H9 (cell line): ENCODE measurements around the gene SFMBT1. TPM values are rescaled to one million over a fixed set of nuclear protein-coding genes. Genes with fewer than 3 reads are reported as not detected.
A peak's percentile ranks its signal among the peaks of the same experiment; 100 is the strongest.

ENCODE experiments used
- DNase-seq: peaks from one replicate; pipeline ENCODE4 v3.0.0-alpha.2; 2017
- H2AFZ ChIP-seq: one replicate; pipeline ENCODE4 v1.6.1; 2013; ENCODE audit warnings: mild to moderate bottlenecking, low read length, control low read depth, moderate library complexity
- H2AK5ac ChIP-seq: 2 replicates; pipeline ENCODE4 v1.6.1; 2013; ENCODE audit warnings: low read length, control low read depth, mixed read lengths; ENCODE audit not compliant: insufficient read length
- H2BK120ac ChIP-seq: one replicate; pipeline ENCODE4 v1.6.1; 2013; ENCODE audit warnings: low read depth, mild to moderate bottlenecking, low read length, control low read depth, inconsistent platforms; ENCODE audit not compliant: poor library complexity, severe bottlenecking
- H2BK12ac ChIP-seq: 2 replicates; pipeline ENCODE4 v1.6.1; 2013; ENCODE audit warnings: low read length, control low read depth, mixed read lengths, low read depth; ENCODE audit not compliant: insufficient read length
- H2BK15ac ChIP-seq: 2 replicates; pipeline ENCODE4 v1.6.1; 2013; ENCODE audit warnings: low read depth, low read length, control low read depth
- H2BK20ac ChIP-seq: one replicate; pipeline ENCODE4 v1.6.1; 2013; ENCODE audit warnings: low read depth, mild to moderate bottlenecking, low read length, control low read depth, inconsistent platforms; ENCODE audit not compliant: poor library complexity, severe bottlenecking
- H2BK5ac ChIP-seq: 2 replicates; pipeline ENCODE4 v1.6.1; 2013; ENCODE audit warnings: low read length, control low read depth, mixed read lengths; ENCODE audit not compliant: insufficient read length
- H3K14ac ChIP-seq: 2 replicates; pipeline ENCODE4 v1.6.1; 2013; ENCODE audit warnings: low read length, control low read depth; ENCODE audit not compliant: insufficient read depth
- H3K18ac ChIP-seq: 2 replicates; pipeline ENCODE4 v1.6.1; 2013; ENCODE audit warnings: low read depth, mild to moderate bottlenecking, mixed read lengths, low read length, control low read depth; ENCODE audit not compliant: insufficient read length
- H3K23ac ChIP-seq: 2 replicates; pipeline ENCODE4 v1.6.1; 2013; ENCODE audit warnings: low read length, control low read depth, mixed read lengths, low read depth; ENCODE audit not compliant: insufficient read length
- H3K23me2 ChIP-seq: 2 replicates; pipeline ENCODE4 v1.6.1; 2013; ENCODE audit warnings: low read depth, mild to moderate bottlenecking, mixed read lengths, low read length, control low read depth; ENCODE audit not compliant: insufficient read length, poor library complexity, severe bottlenecking
- H3K27ac ChIP-seq: 2 replicates; pipeline ENCODE4 v1.5.1; 2013; ENCODE audit warnings: low read length, control low read depth, mixed read lengths, low read depth; ENCODE audit not compliant: insufficient read length
- H3K27me3 ChIP-seq: 2 replicates; pipeline ENCODE4 v1.6.1; 2013; ENCODE audit warnings: low read length, control low read depth, inconsistent platforms; ENCODE audit not compliant: insufficient read depth
- H3K4ac ChIP-seq: 2 replicates; pipeline ENCODE4 v1.6.1; 2013; ENCODE audit warnings: low read depth, mild to moderate bottlenecking, control low read depth, inconsistent platforms, low read length, moderate library complexity
- H3K4me1 ChIP-seq: 2 replicates; pipeline ENCODE4 v1.6.1; 2013; ENCODE audit warnings: low read length, control low read depth, inconsistent platforms; ENCODE audit not compliant: insufficient read depth
- H3K4me2 ChIP-seq: 2 replicates; pipeline ENCODE4 v1.6.1; 2013; ENCODE audit warnings: low read length, control low read depth, mixed read lengths; ENCODE audit not compliant: insufficient read length, insufficient read depth
- H3K56ac ChIP-seq: 2 replicates; pipeline ENCODE4 v1.6.1; 2013; ENCODE audit warnings: low read depth, mild to moderate bottlenecking, mixed read lengths, low read length, control low read depth; ENCODE audit not compliant: insufficient read length
- H3K79me1 ChIP-seq: 2 replicates; pipeline ENCODE4 v1.6.1; 2013; ENCODE audit warnings: low read depth, mild to moderate bottlenecking, moderate library complexity, low read length, control low read depth, inconsistent platforms; ENCODE audit not compliant: insufficient read depth, poor library complexity, severe bottlenecking
- H3K79me2 ChIP-seq: 2 replicates; pipeline ENCODE4 v1.6.1; 2013; ENCODE audit warnings: low read length, control low read depth, inconsistent platforms; ENCODE audit not compliant: insufficient read depth
- H3K9ac ChIP-seq: 2 replicates; pipeline ENCODE4 v1.6.1; 2013; ENCODE audit warnings: low read length, control low read depth, mixed read lengths; ENCODE audit not compliant: insufficient read length; ENCODE audit errors: extremely low read depth
- H3K9me3 ChIP-seq: one replicate; pipeline ENCODE4 v1.6.1; 2013; ENCODE audit warnings: low read depth, low read length, inconsistent platforms; ENCODE audit not compliant: control insufficient read depth
- H3T11ph ChIP-seq: one replicate; pipeline ENCODE4 v1.6.1; 2013; ENCODE audit warnings: mild to moderate bottlenecking, low read length, control low read depth, inconsistent platforms
- H4K20me1 ChIP-seq: one replicate; pipeline ENCODE4 v1.6.1; 2013; ENCODE audit not compliant: control insufficient read depth, insufficient read length, insufficient read depth
- H4K5ac ChIP-seq: 2 replicates; pipeline ENCODE4 v1.6.1; 2013; ENCODE audit warnings: low read depth, mild to moderate bottlenecking, mixed read lengths, low read length, control low read depth; ENCODE audit not compliant: insufficient read length
- H4K8ac ChIP-seq: replicated peaks from 2 replicates; pipeline ENCODE4 v1.6.1; 2013; ENCODE audit warnings: low read length, control low read depth, mixed read lengths, low read depth; ENCODE audit not compliant: insufficient read length
- H4K91ac ChIP-seq: 2 replicates; pipeline ENCODE4 v1.6.1; 2013; ENCODE audit warnings: low read depth, mild to moderate bottlenecking, moderate library complexity, mixed read lengths, low read length, control low read depth; ENCODE audit not compliant: insufficient read length
- H3K27ac Mint-ChIP-seq, 3 experiments: 2 replicates in 2 of 3; 3 replicates in 1 of 3; pipeline ENCODE4 v1.8.0; 2020 to 2021; ENCODE audit warnings: mixed read lengths in 3 of 3, mild to moderate bottlenecking in 1 of 3, moderate library complexity in 1 of 3
- H3K27me3 Mint-ChIP-seq: 2 replicates; pipeline ENCODE4 v1.8.0; 2021; ENCODE audit warnings: low read depth, mild to moderate bottlenecking, moderate library complexity, mixed read lengths
- H3K36me3 Mint-ChIP-seq, 3 experiments: 2 replicates in 2 of 3; 3 replicates in 1 of 3; pipeline ENCODE4 v1.8.0; 2020 to 2021; ENCODE audit warnings: low read depth in 3 of 3, mixed read lengths in 3 of 3; ENCODE audit not compliant: insufficient read depth in 1 of 3
- H3K4me1 Mint-ChIP-seq, 2 experiments: 2 replicates each; pipeline ENCODE4 v1.8.0; 2020; ENCODE audit warnings: mixed read lengths in 2 of 2
- H3K4me3 Mint-ChIP-seq, 2 experiments: 2 replicates in 1 of 2; 3 replicates in 1 of 2; pipeline ENCODE4 v1.8.0; 2020 to 2021; ENCODE audit warnings: mild to moderate bottlenecking in 2 of 2, mixed read lengths in 2 of 2, moderate library complexity in 1 of 2
- H3K9me3 Mint-ChIP-seq, 2 experiments: 2 replicates in 1 of 2; 3 replicates in 1 of 2; pipeline ENCODE4 v1.8.0; 2020; ENCODE audit warnings: mild to moderate bottlenecking in 2 of 2, mixed read lengths in 2 of 2, moderate library complexity in 1 of 2
- WGBS: extraction: QIAGEN DNeasy Blood & Tissue Kit; methylation state at CpG from one replicate; pipeline ENCODE4 v1.1.7; 2013; ENCODE audit warnings: missing lambda C conversion rate, low lambda C conversion rate, mixed read lengths; ENCODE audit not compliant: insufficient read length; ENCODE audit errors: extremely low coverage; 5-methylcytosine and 5-hydroxymethylcytosine counted together
- long read RNA-seq: library from polyadenylated mRNA; unstranded; transcript quantifications from one replicate; pipeline ENCODE4 v2.0.0, GENCODE V29; 2020
- total RNA-seq: library from RNA; stranded (reverse); gene quantifications from 2 replicates; pipeline ENCODE4 v1.2.1, GENCODE V29; 2021
- TF ChIP-seq, protein P1 (sequence below): fragments of 200-600 bp; sonication (generic); conservative IDR thresholded peaks from 3 replicates; pipeline ENCODE4 v1.8.0; 2021; ENCODE audit warnings: antibody characterized with exemption, mild to moderate bottlenecking

The SFMBT1 gene
- total RNA-seq, result 15.3 and 15.4 TPM in 2 replicates
- long read RNA-seq, partial matches to known transcripts, result 31 of 64 reads
- long read RNA-seq, other reads (novel, unspliced or antisense), result 33 of 64 reads

- H3K23ac ChIP-seq, result no peak within 1 kb of the TSS
- H3K23me2 ChIP-seq, result peaks cover 11% of the 10 kb centered on the region
- no peak within 1 kb of the TSS for H2BK20ac ChIP-seq
- H3K14ac ChIP-seq, result peak within 1 kb of the TSS; percentile 69
- no peak within 1 kb of the TSS for H3K27ac ChIP-seq
- H4K8ac ChIP-seq, result no peak within 1 kb of the TSS
- no CpG with 5 or more reads among the region's 117 CpGs for WGBS
- peak within 1 kb of the TSS; percentile 56 for H3K9ac ChIP-seq
- H2BK5ac ChIP-seq, result no peak within 1 kb of the TSS
- no peaks in the 10 kb centered on the region; the same call in 1 of the 2 replicates for H3K79me2 ChIP-seq
- no peak within 1 kb of the TSS; the same call in 1 of the 2 replicates for H2BK15ac ChIP-seq
- H2BK12ac ChIP-seq, result no peak within 1 kb of the TSS
- Mint-ChIP-seq H3K4me3 (peak within 1 kb of the TSS; percentile 84 to 94), H3K4me1 (peaks cover 18% of the 10 kb centered on the region in 2 experiments), H3K36me3 (peaks cover 0 to 6% (median 0%) of the 10 kb centered on the region in 3 experiments; a peak in 2 of 7 replicates), H3K27ac (no peak within 1 kb of the TSS), H3K9me3 (0 out of 5 replicates have a peak, but pooled peaks cover 0 to 4% of the 10 kb centered on the region in 2 experiments), H3K27me3 (peaks cover 55% of the 10 kb centered on the region)
- H3K56ac ChIP-seq, result no peak within 1 kb of the TSS
- no peaks in the 10 kb centered on the region for H3K4me1 ChIP-seq
- no peak within 1 kb of the TSS for H3T11ph ChIP-seq
- H2AK5ac ChIP-seq, result no peak within 1 kb of the TSS
- H2BK120ac ChIP-seq, result no peak within 1 kb of the TSS
- H3K9me3 ChIP-seq, result no peaks in the 10 kb centered on the region
- peaks cover 3% of the 10 kb centered on the region for H3K79me1 ChIP-seq
- H3K4ac ChIP-seq, result no peak within 1 kb of the TSS
- peak within 1 kb of the TSS; percentile 91 for H3K4me2 ChIP-seq
- TF ChIP-seq, protein P1, sequence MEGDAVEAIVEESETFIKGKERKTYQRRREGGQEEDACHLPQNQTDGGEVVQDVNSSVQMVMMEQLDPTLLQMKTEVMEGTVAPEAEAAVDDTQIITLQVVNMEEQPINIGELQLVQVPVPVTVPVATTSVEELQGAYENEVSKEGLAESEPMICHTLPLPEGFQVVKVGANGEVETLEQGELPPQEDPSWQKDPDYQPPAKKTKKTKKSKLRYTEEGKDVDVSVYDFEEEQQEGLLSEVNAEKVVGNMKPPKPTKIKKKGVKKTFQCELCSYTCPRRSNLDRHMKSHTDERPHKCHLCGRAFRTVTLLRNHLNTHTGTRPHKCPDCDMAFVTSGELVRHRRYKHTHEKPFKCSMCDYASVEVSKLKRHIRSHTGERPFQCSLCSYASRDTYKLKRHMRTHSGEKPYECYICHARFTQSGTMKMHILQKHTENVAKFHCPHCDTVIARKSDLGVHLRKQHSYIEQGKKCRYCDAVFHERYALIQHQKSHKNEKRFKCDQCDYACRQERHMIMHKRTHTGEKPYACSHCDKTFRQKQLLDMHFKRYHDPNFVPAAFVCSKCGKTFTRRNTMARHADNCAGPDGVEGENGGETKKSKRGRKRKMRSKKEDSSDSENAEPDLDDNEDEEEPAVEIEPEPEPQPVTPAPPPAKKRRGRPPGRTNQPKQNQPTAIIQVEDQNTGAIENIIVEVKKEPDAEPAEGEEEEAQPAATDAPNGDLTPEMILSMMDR, result no peak
- no peak within 1 kb of the TSS for H4K91ac ChIP-seq
- no peaks in the 10 kb centered on the region for H4K20me1 ChIP-seq
- no peak within 1 kb of the TSS for H2AFZ ChIP-seq
- H3K27me3 ChIP-seq, result peaks cover 3% of the 10 kb centered on the region; the same call in 1 of the 2 replicates
- H3K18ac ChIP-seq, result peak within 1 kb of the TSS; percentile 78
- peak; percentile 53 for DNase-seq
- H4K5ac ChIP-seq, result no peak within 1 kb of the TSS
Observed at GRCh38 chr3:53045518-53046170, at the start of gene SFMBT1. Gene SFMBT1, minus strand, starts transcription at chr3:53046073. Its CDS starts 76,945 bp downstream, at chr3:52969128.
